Measurements from ENCODE around the gene ASB14.

- no peak for TF ChIP-seq CTCF (IDR thresholded peaks at IDR 0.05)
- no peak for TF ChIP-seq EZH2phosphoT487 (IDR thresholded peaks at IDR 0.05)
These were observed 38.7 kb upstream of the ASB14 start for GRCh38 chr3:57331078-57331610.

All from neural progenitor cell (in vitro differentiated cells).